Activated T-cell treated with anti-CD3 and anti-CD28 coated beads, Interleukin-2, amount 50 U/mL, for 24 hours (primary cell): Measurements from ENCODE around the gene CASP14.
"Not testable (repeated sequence)": the region's sequence is repeated elsewhere in the genome, so short reads cannot be mapped to it uniquely, and the experiment has no call there.

ENCODE experiments used
- DNase-seq: peaks from one replicate; pipeline ENCODE4 v3.0.0-alpha.2; 2020
- H3K27ac Mint-ChIP-seq: 2 replicates; pipeline ENCODE4 v1.8.0; 2020; ENCODE audit warnings: mild to moderate bottlenecking, mixed read lengths
- H3K27me3 Mint-ChIP-seq: 2 replicates; pipeline ENCODE4 v1.8.0; 2020; ENCODE audit warnings: mixed read lengths
- H3K36me3 Mint-ChIP-seq: 2 replicates; pipeline ENCODE4 v1.8.0; 2020; ENCODE audit warnings: low read depth, mixed read lengths
- H3K4me1 Mint-ChIP-seq: 2 replicates; pipeline ENCODE4 v1.8.0; 2020; ENCODE audit warnings: low read depth, mixed read lengths
- H3K4me3 Mint-ChIP-seq: 2 replicates; pipeline ENCODE4 v1.8.0; 2020; ENCODE audit warnings: mild to moderate bottlenecking, moderate library complexity, mixed read lengths
- H3K9me3 Mint-ChIP-seq: 2 replicates; pipeline ENCODE4 v1.8.0; 2020; ENCODE audit warnings: mixed read lengths

The CASP14 gene

DNA sequence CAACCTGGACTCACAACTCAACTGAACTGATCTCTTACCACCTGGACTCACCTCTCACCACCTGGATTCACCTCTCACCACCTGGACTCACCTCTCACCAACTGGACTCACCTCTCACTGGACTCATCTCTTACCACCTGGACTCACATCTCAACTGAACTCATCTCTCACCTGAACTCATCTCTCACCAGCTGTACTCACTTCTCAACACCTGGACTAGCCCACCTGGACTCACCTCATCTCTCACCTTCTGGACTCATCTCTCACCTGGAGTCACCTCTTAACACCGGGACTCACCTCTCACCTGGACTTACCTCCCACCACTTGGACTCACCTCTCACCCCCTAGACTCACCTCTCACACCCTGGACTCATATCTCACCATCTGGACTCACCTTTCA, 7.3 kb upstream of the CASP14 start:
- no peak overlapping the region for H3K27ac Mint-ChIP-seq
- no peaks in the 10 kb centered on the region for H3K9me3 Mint-ChIP-seq
- peaks cover 36% of the 10 kb centered on the region for H3K27me3 Mint-ChIP-seq
- no peaks in the 10 kb centered on the region for H3K4me1 Mint-ChIP-seq
- no peak overlapping the region for H3K4me3 Mint-ChIP-seq
- DNase-seq = no peak
- H3K36me3 Mint-ChIP-seq = no peaks in the 10 kb centered on the region

DNA sequence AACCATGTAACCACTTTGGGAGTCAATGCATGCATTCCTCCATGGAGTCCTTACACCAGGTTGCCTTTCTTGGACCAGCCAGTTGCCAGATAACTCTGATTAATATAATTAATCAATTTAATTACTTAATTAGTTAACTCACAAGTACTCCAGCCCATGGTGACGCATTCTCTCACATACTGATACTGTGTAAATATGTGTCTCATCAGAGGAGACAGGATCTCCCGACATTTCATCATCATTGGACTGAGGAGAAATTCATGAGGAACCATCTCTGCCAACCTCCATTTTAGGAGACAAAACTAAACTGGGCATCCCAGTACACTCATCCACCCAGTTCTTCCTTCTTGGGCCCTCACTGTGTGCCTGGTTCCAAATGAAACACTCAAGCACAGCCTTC, 6.5 kb upstream of the CASP14 start:
- H3K4me1 Mint-ChIP-seq = no peaks in the 10 kb centered on the region
- H3K9me3 Mint-ChIP-seq = no peaks in the 10 kb centered on the region

DNA sequence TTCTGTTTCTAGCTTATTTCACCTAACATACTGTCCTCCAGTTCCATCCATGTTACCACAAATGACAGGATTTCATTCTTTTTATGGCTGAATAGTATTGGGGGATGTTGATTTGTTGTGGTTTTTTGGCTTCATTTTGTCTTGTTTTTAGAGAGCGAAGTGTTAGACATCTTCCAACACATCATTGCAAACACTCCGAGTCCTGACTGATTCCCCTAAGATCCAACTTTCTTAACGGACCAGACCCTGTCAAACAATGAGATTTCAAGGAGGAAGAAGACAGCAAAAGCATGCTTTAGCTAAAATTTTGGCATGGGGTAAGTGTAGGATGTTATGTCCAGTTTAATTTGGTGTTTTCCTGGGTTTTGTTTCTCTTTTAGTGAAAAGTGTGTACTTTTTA, 3.8 kb upstream of the CASP14 start:
- Mint-ChIP-seq H3K36me3 (no peaks in the 10 kb centered on the region), H3K4me3 (no peak overlapping the region), H3K4me1 (no peaks in the 10 kb centered on the region), H3K27ac (no peak overlapping the region), H3K9me3 (no peaks in the 10 kb centered on the region), H3K27me3 (peaks cover 45% of the 10 kb centered on the region)
- no peak for DNase-seq

More for the DNA sequence above, 6.5 kb upstream of the CASP14 start:
- H3K27me3 Mint-ChIP-seq = peaks cover 40% of the 10 kb centered on the region
- no peak overlapping the region for H3K27ac Mint-ChIP-seq
- no peaks in the 10 kb centered on the region for H3K36me3 Mint-ChIP-seq
- H3K4me3 Mint-ChIP-seq = no peak overlapping the region
- no peak for DNase-seq

DNA sequence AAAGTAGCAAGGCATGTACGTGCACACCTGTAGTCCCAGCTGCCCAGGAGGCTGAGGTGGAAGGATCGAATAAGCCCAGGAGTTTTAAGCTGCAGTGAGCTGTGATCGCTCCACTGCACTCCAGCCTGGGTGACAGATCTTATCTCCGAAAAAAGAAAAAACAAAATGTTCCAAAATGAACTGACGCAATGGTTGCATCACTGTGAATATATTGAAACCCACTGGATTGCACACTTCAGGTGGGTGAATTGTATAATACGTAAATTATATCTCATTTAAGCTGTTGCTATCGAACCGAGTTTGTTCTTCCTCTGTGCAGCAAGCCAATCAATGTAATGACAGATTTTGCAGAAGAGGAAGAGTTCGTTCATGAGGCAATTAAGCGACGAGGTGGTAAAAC, 1.6 kb upstream of the CASP14 start:
- Mint-ChIP-seq H3K27ac (no peak overlapping the region), H3K27me3 (peaks cover 60% of the 10 kb centered on the region), H3K4me3 (no peak overlapping the region), H3K9me3 (no peaks in the 10 kb centered on the region), H3K36me3 (no peaks in the 10 kb centered on the region), H3K4me1 (no peaks in the 10 kb centered on the region)
- no peak for DNase-seq

DNA sequence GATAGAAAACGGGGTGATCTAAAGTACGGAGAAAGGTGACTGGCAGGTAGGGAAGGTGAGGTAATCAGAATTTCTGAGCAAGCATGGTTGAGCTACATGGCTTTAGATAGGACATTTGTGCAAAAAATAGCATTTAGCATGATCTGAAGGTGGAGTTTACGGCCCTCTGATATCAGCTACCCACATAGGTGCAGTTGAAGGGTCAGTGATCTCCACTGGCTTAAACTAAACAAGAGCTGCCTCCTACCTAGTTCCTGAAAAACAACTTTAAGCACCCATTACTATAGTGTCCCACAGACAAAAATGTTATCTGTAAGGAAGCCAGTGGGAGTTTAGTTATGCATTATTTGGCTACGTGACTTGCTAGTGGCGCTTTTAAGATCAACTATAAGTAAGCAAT, 1.2 kb upstream of the CASP14 start:
- Mint-ChIP-seq H3K4me1 (no peaks in the 10 kb centered on the region), H3K27ac (no peak overlapping the region), H3K4me3 (no peak overlapping the region), H3K27me3 (peaks cover 57% of the 10 kb centered on the region), H3K9me3 (no peaks in the 10 kb centered on the region), H3K36me3 (no peaks in the 10 kb centered on the region)
- no peak for DNase-seq

DNA sequence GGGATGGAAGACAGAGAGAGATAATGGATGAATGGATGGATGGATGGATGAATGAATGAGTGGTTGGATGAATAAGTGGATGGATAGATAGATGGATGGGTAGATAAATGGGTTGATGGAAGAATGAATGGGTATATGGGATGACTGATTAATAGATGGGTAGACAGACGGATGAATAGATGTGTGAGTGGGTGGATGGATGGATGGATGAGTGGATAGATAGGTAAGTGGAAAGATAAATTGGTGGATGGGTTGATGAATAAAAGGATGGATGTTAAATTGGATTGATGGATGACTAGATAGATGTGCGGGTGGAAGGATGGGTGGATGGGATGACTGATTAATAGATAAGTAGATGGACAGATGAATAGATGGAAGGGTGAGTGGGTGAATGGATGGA, 1.4 kb downstream of the CASP14 start:
- Mint-ChIP-seq H3K9me3 (no peaks in the 10 kb centered on the region), H3K27me3 (peaks cover 41% of the 10 kb centered on the region), H3K4me3 (no peak overlapping the region), H3K4me1 (no peaks in the 10 kb centered on the region), H3K27ac (no peak overlapping the region), H3K36me3 (no peaks in the 10 kb centered on the region)
- no peak for DNase-seq

DNA sequence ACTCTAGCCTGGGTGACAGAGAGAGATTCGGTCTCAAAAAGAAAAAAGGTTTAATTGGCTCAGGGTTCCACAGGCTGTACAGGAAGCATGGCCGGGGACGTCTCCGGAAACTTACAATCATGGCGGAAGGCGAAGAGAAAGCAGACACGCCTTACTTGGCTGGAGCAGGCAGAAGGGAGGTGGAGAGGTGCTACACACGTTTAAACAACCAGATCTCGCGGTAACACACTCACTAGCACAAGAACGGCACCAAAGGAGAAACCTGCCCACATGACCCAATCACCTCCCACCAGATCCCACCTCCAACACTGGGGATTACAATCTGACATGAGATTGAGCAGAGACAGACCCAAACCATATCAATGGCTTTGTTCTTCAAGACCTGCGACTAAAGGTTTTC, 12.8 kb downstream of the CASP14 start:
- no peak overlapping the region for H3K27ac Mint-ChIP-seq
- no peak for DNase-seq

DNA sequence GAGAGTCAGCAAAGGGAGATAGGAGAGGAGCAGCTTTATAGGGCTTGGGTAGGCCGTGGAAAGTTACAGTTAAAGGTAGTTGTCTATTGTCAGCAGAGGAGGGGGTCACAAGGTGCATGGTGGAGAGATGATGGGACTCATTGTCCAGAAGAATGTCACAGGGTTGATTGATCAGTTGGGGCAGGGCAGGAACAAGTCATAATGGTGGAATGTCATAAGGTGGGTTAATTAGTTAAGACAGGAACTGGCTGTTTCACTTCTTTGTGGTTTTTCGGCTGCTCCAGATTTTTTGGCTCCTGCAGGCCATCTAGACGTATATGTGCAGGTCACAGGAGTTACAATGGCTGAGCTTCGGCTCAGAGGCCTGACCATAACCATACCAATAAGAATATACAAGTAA, 21.1 kb downstream of the CASP14 start:
- not testable (repeated sequence) for H3K9me3 Mint-ChIP-seq, H3K4me1 Mint-ChIP-seq, DNase-seq, H3K27ac Mint-ChIP-seq, H3K36me3 Mint-ChIP-seq, H3K4me3 Mint-ChIP-seq
- H3K27me3 Mint-ChIP-seq = peaks cover 10% of the 10 kb centered on the region

More for the DNA sequence above, 12.8 kb downstream of the CASP14 start:
- H3K4me1 Mint-ChIP-seq = no peaks in the 10 kb centered on the region
- no peak overlapping the region for H3K4me3 Mint-ChIP-seq
- H3K27me3 Mint-ChIP-seq = peaks cover 43% of the 10 kb centered on the region
- H3K36me3 Mint-ChIP-seq = no peaks in the 10 kb centered on the region
- no peaks in the 10 kb centered on the region for H3K9me3 Mint-ChIP-seq

DNA sequence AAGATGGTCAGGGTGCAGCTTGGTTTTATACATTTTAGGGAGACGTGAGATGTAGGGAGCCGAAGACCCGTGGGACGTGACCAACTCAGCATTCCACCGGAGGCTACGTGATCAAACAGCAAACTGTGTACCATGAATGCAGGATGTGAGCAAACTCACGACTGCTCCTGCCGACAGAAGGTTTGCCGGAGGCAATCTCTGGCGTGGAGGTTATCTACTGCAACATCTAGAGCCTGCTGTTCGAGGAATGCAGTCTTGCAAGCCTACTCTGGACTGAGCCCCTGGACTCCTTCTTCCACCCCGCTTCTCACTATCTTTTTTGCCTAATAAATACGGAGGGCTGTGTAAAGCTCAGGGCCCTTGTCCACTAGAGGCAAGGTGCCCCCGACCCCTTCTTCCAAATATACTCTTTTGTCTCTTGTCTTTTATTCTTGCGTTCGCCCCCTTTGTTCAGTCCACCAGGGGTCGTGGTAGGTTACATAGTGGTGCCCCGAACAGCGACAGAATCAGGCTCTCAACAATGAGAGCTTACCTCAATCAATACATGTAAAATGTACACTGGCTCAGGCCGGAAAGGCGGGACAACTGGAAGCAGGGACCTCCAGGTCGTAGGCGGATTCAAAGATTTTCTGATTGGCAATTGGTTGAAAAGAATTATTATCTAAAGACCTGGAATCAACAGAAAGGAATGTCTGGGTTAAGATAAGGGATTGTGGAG, 23.8 kb downstream of the CASP14 start:
- DNase-seq = no peak
- Mint-ChIP-seq H3K27me3 (peaks cover 2% of the 10 kb centered on the region), H3K36me3 (no peaks in the 10 kb centered on the region), H3K9me3 (no peaks in the 10 kb centered on the region), H3K4me3 (no peak overlapping the region), H3K4me1 (no peaks in the 10 kb centered on the region), H3K27ac (no peak overlapping the region)

DNA sequence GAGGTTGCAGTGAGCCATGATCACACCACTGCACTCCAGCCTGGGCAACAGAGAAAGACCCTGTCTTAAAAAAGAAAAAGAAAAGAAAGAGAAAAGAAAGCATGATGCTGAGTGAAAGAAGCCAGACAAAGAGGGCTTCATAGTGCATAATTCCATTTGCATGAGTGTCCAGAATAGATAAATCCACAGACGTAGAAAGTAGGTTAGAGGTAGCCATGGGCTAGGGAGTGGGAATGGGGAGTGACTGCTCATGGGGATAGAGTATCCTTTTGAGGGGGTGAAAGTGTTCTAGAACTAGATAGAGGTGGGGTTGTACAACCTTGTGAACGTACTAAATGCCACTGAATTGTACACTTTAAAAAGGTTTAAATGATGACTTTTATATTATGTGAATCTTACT, 25.1 kb downstream of the CASP14 start:
- Mint-ChIP-seq H3K27me3 (peaks cover 11% of the 10 kb centered on the region), H3K4me3 (no peak overlapping the region), H3K36me3 (no peaks in the 10 kb centered on the region), H3K4me1 (no peaks in the 10 kb centered on the region), H3K9me3 (no peaks in the 10 kb centered on the region), H3K27ac (no peak overlapping the region)
- no peak for DNase-seq

DNA sequence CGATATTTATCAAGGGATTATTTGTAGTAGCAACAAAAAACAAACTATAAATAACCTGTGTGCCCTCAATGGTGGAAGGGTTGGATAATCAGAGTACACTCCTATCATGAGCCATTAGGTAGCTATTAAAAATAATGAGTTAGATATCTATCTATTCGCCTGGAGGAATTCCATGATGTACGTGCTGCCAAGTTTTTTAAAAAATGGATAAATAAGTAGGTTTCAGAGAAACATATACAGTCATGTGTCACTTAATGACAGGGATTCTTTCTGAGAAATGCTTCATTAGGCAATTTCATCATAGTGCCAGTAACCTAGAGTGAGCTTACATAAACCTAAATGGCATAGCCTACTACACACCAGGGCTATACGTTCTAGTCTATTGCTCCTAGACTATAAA, 26.5 kb downstream of the CASP14 start:
- Mint-ChIP-seq H3K4me3 (no peak overlapping the region), H3K36me3 (no peaks in the 10 kb centered on the region)

DNA sequence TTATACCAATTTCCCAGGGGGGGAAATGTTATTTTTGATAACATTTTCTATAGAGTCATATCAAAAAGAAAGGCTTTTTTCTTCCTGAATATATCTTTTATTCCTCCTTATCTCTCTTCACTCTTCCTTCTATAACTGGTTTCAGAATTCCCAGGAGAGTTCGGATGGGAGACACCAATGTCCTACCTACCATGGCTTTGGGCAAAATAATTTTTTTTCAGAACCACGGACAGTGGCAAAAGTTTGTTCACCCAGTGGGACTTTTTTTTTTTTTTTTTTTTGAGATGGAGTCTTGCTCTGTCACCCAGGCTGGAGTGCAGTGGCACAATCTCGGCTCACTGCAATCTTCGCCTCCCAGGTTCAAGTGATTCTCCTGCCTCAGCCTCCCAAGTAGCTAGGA, 30.7 kb downstream of the CASP14 start:
- not testable (repeated sequence) for H3K9me3 Mint-ChIP-seq, H3K4me3 Mint-ChIP-seq, H3K36me3 Mint-ChIP-seq, H3K4me1 Mint-ChIP-seq, H3K27ac Mint-ChIP-seq, DNase-seq
- H3K27me3 Mint-ChIP-seq = peaks cover 29% of the 10 kb centered on the region

More for the DNA sequence above, 26.5 kb downstream of the CASP14 start:
- Mint-ChIP-seq H3K27ac (no peak overlapping the region), H3K4me1 (no peaks in the 10 kb centered on the region), H3K27me3 (peaks cover 11% of the 10 kb centered on the region), H3K9me3 (no peaks in the 10 kb centered on the region)
- no peak for DNase-seq

DNA sequence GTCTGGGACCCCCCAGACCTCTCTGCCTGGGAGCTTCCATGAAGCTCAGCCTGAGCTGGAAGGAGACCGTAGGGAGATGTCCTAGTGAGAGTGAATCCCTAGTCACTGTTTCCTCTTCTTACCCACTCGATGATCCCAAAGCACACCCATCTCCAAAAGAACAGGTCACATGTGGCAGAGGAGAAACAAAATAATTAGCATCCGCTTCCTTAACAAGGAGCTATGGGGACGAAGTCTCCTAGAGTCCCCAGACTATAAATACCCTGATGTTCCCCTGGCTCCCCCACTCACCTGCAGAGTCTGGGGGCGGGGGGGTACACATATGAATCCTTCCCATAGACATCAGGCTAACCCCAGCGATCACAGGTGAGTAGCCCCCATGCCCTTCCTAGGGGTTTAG, 32.6 kb downstream of the CASP14 start, which contains the start of gene OR1I1:
TSS of gene OR1I1 (plus strand) at position 301 of the 400 bp plus-strand sequence. CDS start 4,855 bp downstream, outside the sequence.
- H3K4me1 Mint-ChIP-seq = no peaks in the 10 kb centered on the region
- no peak within 1 kb of the TSS for H3K4me3 Mint-ChIP-seq
- H3K36me3 Mint-ChIP-seq = no peaks in the 10 kb centered on the region
- DNase-seq = no peak
- peaks cover 38% of the 10 kb centered on the region for H3K27me3 Mint-ChIP-seq
- no peaks in the 10 kb centered on the region for H3K9me3 Mint-ChIP-seq
- H3K27ac Mint-ChIP-seq = no peak within 1 kb of the TSS

DNA sequence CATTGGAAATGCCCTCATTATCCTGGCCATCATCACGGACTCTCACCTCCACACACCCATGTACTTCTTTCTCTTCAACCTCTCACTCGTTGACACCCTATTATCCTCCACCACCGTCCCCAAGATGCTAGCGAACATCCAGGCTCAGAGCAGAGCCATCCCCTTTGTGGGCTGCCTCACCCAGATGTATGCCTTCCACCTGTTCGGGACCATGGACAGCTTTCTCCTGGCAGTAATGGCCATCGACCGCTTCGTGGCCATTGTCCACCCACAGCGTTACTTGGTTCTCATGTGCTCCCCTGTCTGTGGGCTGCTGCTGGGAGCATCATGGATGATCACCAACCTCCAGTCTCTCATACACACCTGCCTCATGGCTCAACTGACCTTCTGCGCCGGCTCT, 37.9 kb downstream of the CASP14 start:
- DNase-seq = no peak
- Mint-ChIP-seq H3K36me3 (no peaks in the 10 kb centered on the region), H3K9me3 (no peaks in the 10 kb centered on the region), H3K27me3 (peaks cover 34% of the 10 kb centered on the region), H3K4me3 (no peak overlapping the region), H3K4me1 (peaks cover 2% of the 10 kb centered on the region), H3K27ac (no peak overlapping the region)

DNA sequence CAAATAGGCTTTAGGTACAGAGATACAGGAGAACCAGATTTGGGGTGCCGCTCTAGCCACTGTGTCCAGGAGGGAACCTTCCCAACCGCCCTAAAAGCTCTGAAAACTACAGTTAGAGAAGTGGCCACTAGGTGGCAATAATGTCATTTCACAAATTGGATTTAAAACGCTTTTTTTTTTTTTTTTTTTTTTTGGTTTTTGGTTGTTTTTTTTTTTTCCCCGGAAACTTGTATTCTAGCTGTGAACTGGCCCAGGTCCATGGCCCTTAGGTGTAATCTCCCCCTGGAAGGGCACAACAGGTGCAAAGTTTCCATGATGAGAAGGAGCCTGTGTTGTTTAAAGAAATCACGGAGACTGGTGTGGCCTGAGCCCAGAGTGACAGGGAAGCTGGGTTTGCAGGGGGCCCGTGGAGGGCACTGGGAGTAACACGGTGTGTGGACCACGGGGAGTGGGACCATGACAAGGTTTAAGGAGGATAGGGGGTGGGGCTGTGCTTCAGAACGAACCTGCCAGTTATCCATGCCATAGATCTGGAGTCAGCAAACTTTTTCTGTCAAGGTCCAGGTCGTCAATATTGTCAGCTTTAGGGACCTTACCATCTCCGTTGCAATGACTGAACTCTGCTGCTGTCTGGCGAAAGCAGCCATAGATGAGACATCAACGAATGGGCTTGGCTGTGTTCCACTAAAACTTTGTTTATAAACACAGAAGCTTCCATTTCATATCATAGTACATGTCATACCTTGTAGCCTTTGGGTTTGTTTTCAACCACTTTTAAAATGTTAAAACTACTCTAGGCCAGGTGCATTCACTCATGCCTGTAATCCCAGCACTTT, 42.9 kb downstream of the CASP14 start:
- peaks cover 5% of the 10 kb centered on the region for H3K4me1 Mint-ChIP-seq
- no peaks in the 10 kb centered on the region for H3K36me3 Mint-ChIP-seq
- H3K9me3 Mint-ChIP-seq = no peaks in the 10 kb centered on the region
- H3K27ac Mint-ChIP-seq = peak overlapping the region; percentile 82
- peaks cover 11% of the 10 kb centered on the region for H3K27me3 Mint-ChIP-seq
- DNase-seq = peak; percentile 54
- H3K4me3 Mint-ChIP-seq = peak overlapping the region; percentile 34
